ENCODE data around the gene PCED1A. TPM values are rescaled to one million over a fixed set of nuclear protein-coding genes. Genes with fewer than 3 reads are reported as not detected.

Gene PCED1A
- total and polyA plus RNA-seq, 2 of the 13 experiments (the other 11 are each of a cell fraction or from before 2014, with no cell fraction given), result 40.1 to 84.2 TPM

- in situ Hi-C loops (cut with HindIII; ENCODE audit: extremely low pct_ligation_motif_present, low pct_unique_long_range_greater_than_20kb), result no loop called here
- H2AFZ ChIP-seq (ENCODE audit: low read length), result no peak overlapping the region
Observed at GRCh38 chr20:2799271-2799670, 41.2 kb downstream of the PCED1A start.

More at GRCh38 chr20:2799271-2799670, 41.2 kb downstream of the PCED1A start:
- H3K79me2 ChIP-seq (ENCODE audit: insufficient read depth, low read length), result no peaks in the 10 kb centered on the region
- no TSS peak for BruUV-seq (replicated peaks)
- WGBS (ENCODE audit: low lambda C conversion rate), result 69% methylated on average over 9 of the region's 9 CpGs
- H3K4me2 ChIP-seq (ENCODE audit: low read depth, low read length), result no peak overlapping the region
- peaks cover 16 to 83% of the 10 kb centered on the region in 2 experiments for H3K27me3 ChIP-seq (ENCODE audit: control insufficient read depth in 1 of 2, insufficient read depth in 2 of 2, low read length in 2 of 2)
- H3K9ac ChIP-seq (ENCODE audit: insufficient read depth, low read depth, low read length), result no peak overlapping the region
- ChIA-PET POLR2A (no interaction called here), CTCF (ENCODE audit: low intra/inter-chr PET ratio, low total read pairs) (no interaction called here)
- intact Hi-C loops (cut with micrococcal nuclease; ENCODE audit: unreplicated experiment), result no loop called here
- H4K20me1 ChIP-seq (ENCODE audit: insufficient read depth, low read length), result no peaks in the 10 kb centered on the region
- TF ChIP-seq CREB1 (IDR thresholded peaks at IDR 0.05), result no peak
- no peak for TF ChIP-seq CREB1 (CRISPR knock-in tag; IDR thresholded peaks at IDR 0.05)
- no peak for TF ChIP-seq ZMYM2 (CRISPR knock-in tag; IDR thresholded peaks at IDR 0.05)
- TF ChIP-seq ZNF383 (CRISPR knock-in tag; IDR thresholded peaks at IDR 0.05; ENCODE audit: borderline replicate concordance), result no peak
- TF ChIP-seq ZNF839 (CRISPR knock-in tag; IDR thresholded peaks at IDR 0.05; ENCODE audit: borderline replicate concordance), result peak; percentile 8; the same call in 1 of the 2 replicates
- no peak for TF ChIP-seq REST (IDR thresholded peaks at IDR 0.05; ENCODE audit: borderline replicate concordance in 1 of 2, low read depth in 1 of 2, low read length in 2 of 2)
- TF ChIP-seq NR3C1 (CRISPR knock-in tag; IDR thresholded peaks at IDR 0.05), result no peak
- DNase-seq (ENCODE audit: low spot score) (no peak), FAIRE-seq (no peak), ATAC-seq (no peak)
- no peaks in the 10 kb centered on the region for H3K9me3 ChIP-seq (ENCODE audit: low read length)
- H3K4me1 ChIP-seq (ENCODE audit: insufficient read depth, low read length), result peaks cover 10% of the 10 kb centered on the region
- H3K4me3 ChIP-seq (replicated peaks in 1 of 3; ENCODE audit: insufficient read depth in 1 of 3, low read depth in 2 of 3, low read length in 3 of 3), result no peak overlapping the region
- H3K27ac ChIP-seq (ENCODE audit: extremely low read length, insufficient read depth, low read length), result no peak overlapping the region
- H3K36me3 ChIP-seq (replicated peaks in 1 of 2; ENCODE audit: control insufficient read depth in 1 of 2, insufficient read depth in 2 of 2, low read length in 2 of 2), result no peaks in the 10 kb centered on the region

Measured in HepG2 (cell line).